Endometrium (tissue), 2 donors: ENCODE measurements around the gene CBFA2T2.

ENCODE experiments used
- FAIRE-seq: peaks from 2 replicates; lab custom pipeline; 2012; peaks lifted over from hg19 to GRCh38; lab: Jason Lieb, UNC
- donor health status: control.
- donor health status: control.

CBFA2T2 gene

GRCh38 chr20:33653218-33653899 lies 163.5 kb downstream of the CBFA2T2 start:
- FAIRE-seq, result no peak

- FAIRE-seq, result no peak
Observed at GRCh38 chr20:33653900-33654596, 164.2 kb downstream of the CBFA2T2 start.

- no peak for FAIRE-seq
Observed at GRCh38 chr20:33654680-33655161, 164.8 kb downstream of the CBFA2T2 start.

DNA sequence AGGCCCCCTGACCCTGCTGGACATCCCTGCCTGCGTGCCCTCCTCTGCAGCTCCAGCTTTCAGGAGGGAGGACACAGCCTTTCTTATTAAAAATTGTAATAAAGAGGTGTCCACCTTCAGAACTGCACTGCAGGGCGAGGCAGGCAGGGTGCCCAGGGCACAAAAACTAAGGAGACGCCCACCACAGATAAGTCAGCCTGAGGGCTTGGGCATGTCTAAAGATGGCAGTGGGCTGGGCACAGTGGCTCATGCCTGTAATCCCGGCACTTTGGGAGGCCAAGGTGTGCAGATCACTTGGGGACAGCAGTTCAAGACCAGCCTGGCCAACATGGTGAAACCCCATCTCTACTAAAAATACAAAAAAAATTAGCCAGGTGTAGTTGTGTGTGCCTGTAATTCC lies 165.3 kb downstream of the CBFA2T2 start:
- FAIRE-seq, result no peak

DNA sequence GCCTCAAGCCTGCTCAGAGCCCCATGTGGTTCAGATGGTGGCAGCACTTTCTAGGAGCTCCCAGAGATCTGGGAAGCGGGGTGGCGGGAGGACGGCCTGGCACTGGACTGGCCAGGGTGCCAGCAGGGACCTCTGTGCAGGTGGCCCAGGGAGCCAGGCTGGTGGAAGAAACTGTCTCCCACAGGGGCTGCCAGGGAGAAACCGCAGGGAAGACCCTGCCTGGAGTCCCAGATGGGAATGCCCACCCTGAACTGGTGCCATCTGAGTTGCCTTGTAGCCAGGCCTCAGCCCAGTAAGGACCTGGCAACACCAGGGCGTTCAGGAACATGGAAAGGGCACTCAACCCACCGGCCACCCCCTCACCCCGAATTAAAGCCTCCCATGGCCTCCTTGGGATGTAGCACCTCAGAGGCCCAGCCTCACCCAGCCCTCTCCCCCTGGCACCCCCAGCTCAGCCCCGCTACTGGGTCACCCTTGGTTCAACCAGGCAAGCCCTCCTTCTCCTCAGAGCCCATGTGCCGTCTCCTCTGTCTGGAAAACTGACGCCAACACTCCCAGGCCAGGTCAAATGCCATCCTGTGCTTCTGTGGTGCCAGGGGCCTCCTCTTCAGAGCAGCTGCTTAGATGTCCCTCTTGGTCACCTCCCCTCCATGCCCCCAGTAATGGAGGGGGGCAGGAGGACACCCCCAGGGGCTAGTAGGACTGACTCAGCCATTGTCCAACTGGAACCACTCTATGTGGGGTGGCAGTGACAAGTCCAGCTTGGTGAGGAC lies 166.3 kb downstream of the CBFA2T2 start:
- FAIRE-seq, result no peak

DNA sequence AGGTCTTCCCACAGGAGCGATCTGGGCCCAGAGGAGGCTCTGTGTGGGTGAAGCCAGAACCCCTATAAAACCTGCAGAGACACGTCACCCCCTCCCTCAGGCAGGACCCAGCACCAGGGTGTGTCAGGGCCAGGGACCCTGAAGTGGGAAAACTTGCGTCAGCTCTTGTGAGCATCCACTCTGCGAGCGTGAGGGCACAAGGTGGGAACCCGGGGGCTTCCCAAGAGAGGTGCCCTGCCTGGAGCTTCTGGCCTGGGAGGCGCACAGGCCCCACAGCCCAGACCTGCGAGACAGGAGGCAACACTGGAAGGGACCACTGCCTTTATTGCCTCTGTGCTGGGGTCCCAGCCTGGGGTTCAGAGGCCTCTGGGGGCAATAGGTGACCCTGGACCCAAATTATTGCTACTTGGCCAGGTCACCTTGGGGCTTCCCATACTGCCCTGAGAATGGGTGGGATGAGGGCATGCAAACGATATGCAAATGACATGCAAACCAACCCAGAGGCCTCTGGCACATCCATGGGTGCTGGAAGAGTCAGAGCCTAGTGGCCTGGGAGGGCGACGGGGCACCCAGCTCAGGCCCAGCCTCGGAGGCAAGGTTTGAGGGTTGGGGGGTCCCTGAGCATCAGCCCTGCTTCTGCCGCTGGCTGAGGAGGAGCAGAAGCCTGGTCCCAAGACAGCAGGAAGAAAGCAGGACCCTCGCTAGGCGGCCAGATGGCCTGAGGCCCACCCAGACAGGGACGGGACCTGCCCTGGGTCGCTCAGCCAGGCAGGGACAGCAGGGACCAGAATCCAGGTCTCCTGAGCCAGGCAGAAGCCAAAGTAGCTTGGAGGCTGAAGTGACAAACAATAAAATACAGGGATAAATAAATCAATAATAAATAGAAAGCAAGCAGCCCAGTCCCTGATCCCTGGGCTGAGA lies 167.1 kb downstream of the CBFA2T2 start:
- no peak for FAIRE-seq

- FAIRE-seq, result no peak
Observed at GRCh38 chr20:33657704-33658095, 167.8 kb downstream of the CBFA2T2 start.

DNA sequence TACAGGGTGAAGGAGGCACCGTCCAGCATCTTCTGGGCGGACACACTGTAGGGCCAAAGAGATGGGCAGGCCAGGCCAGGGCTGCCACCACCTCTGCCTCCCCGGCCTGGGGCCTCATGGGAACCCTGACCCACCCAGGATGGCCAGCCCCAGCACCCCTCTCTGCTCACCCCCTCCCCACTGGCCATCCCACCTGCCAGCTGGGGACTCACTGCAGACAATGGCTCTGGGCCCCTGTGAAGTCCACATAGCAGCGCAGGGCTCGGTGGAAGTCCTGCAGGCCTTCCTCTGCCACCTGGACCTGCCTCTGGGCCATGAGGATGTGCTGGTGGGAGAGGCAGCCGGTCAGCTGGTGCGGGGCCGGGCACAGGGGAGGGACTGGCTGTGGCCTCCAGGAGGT lies 168.6 kb downstream of the CBFA2T2 start:
- FAIRE-seq, result no peak

DNA sequence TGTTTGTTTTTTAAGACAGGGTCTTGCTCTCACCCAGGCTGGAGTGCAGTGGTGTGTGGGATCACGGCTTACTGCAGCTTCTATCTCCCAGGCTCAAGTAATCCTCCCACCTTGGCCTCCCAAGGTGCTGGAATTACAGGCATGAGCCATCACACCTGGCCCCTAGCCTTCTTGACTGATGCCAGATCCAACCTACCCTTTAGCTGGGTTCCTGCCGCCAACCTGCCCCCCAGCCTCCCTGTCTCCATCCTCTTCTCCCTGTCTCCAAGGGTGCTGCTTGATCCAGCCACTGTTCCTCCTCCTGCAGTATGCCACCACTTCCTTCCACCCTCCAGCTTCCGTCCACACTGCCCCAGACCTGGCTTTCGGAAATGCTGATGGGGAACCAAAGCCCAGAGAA lies 169.0 kb downstream of the CBFA2T2 start:
- FAIRE-seq, result no peak

DNA sequence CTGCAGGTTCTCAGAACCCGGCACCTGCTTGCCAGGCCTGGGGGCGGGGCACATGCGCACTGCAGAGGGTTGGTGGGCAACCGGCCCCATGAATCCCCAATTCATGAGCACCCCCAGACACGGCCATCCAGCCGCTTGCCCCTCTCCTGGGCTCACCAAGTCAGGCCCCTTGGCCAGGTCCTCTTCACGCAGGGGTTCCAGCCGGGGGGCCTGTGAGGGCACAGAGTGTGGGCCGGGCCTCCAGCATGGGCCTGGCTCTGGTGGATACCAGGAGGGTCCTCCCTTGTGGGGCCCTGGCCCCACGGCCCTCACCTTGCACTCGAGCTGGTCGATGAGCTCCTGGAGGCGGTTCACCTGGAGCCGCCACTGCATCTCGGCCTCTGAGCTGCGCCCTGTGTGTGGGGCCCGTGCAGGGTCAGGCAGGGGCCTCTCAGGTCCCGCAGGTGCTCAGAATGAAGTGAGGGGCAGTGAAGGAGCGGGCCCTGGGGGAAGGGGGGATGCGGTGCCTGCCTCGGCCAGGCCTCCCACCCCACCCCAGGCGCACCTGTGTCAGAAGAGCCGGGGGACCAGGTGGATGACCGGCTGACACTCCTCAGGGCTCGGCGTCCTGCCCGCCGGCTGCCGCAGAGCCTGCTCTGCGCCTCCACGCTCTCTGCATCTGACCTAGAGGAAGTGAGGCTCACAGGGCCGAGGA lies 169.6 kb downstream of the CBFA2T2 start:
- no peak for FAIRE-seq

DNA sequence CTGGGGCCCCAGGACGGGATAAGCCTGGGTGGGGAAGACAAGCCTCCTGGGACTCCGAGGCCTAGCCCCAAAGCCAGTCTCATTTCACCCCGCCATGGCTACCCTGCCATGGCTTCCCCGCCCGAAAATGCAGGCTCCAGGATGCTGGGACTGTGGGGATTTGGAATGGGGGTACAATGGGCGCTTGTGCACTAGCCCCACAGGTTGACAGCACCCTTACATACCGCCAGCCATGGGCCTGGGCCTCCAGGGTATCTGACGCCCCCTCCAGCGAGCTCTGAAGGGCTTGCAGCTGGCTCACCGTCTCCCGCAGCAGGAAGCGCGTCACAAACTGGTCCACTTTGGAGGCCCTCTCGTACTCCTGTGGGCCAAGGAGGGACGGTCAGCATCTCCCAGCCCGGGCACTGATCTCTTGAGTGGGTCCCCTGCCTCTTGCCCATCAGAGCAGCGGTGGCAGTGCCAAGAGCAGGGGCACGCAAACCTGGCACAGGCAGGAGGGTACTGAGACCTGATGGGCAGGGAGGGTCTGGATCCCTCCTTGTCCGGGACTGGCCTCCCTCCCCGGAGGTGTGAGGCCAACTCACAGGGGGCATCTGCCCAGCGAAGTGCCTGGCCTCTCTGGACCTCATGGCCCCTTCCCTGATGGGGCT lies 170.3 kb downstream of the CBFA2T2 start:
- no peak for FAIRE-seq

- FAIRE-seq, result no peak
Observed at GRCh38 chr20:33660685-33661058, 170.8 kb downstream of the CBFA2T2 start.

DNA sequence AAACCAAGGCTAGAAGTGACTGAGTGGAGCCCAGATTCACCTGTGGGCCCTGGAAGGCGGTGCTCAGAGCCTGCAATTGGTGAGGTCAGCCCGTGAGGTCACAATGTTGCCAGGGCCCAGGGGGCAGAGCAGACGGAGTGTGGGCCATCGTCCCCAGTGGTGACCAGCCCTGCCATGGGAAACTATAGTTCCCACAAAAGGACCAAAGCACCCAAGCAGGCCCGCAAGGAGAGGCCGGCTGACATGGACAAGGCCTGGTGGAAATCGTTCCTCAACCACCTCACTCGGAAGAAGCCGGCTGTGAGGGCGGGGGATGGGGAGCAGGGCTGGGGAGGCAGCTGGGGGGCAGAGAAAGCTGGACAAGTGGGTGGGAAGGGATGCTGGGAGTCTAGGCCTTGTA lies 172.3 kb downstream of the CBFA2T2 start, which contains the start of gene C20orf144:
TSS of gene C20orf144 (plus strand) at position 156 of the 400 bp plus-strand sequence. CDS start at position 175, 19 bp downstream.
- FAIRE-seq, result no peak

GRCh38 chr20:33663161-33664084 lies 173.5 kb downstream of the CBFA2T2 start:
- no peak for FAIRE-seq

GRCh38 chr20:33664085-33664761 lies 174.3 kb downstream of the CBFA2T2 start:
- no peak for FAIRE-seq

GRCh38 chr20:33664762-33665144 lies 174.9 kb downstream of the CBFA2T2 start:
- no peak for FAIRE-seq

DNA sequence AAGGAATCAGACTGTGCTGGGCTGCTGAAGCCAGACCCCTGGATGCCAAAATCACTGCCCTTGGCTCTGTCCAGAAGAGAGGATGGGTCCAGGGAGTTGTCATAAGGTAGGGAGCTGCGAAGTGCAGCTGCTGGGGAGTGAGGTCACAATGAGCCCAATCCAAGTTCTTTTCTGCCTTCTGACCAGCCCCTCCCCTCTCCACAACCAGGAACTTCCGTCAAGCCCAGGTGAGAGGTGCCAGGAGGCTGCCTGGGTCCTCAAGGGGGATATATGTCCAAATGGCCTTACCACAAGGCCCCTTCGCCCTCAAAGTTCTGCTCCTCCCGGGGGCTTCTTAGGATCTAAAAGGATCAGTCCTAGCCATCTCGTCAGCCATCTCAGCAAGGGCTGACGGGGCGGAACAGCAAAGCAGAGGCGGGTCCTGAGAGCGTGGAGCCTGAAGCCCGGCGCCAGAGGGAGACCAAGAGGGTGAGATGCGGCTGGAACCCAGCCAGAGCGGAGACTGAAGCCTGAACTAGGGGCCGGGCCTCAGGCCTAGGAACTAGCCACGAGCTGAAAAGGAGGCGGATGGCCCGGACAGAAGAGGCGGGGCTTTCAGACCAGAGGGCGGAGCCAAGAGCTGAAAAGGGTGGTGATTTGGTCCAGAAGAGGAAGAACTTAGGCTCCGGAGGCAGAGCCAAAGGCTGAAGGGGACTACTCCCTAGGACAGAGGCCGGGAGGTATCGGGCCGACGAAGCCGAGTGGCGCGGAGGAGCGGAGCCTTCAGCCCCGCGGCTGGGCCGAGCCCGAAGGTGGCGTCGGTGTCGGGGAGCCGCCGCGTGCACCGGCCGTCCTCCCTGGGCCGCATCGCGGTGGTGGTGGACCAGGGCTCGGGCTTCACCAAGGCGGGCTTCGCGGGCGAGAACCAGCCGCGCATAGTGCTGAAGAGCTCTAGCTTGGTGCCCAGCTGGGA lies 176.7 kb downstream of the CBFA2T2 start, which contains the start of gene ACTL10:
TSS of gene ACTL10 (plus strand) at position 651 of the 952 bp plus-strand sequence. CDS start 555 bp downstream, outside the sequence.
- FAIRE-seq, result peak; percentile 96

- no peak for FAIRE-seq
Observed at GRCh38 chr20:33667245-33667675, 177.4 kb downstream of the CBFA2T2 start.
